Measurements from ENCODE around the gene PXDN.

DNA sequence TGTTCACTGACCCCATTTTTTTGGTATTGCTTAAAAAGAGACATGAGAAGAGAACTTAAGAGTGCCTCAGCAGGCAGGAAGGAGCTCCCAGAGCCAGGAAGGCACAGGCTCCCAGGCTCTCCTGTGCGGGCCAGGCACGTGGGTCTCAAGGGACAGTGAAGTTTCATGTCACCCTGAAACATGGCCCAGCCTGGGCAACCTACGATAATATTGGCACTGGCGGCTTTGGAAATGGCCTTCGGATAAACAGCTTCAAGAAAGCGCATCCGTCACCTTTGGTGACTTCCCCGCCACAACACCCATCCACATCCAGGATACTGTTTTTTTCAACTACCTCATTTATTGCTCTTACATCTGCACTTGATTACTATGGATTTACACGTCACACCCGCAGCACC is 30.5 kb downstream of the PXDN start:
- TF ChIP-seq GATA3 (IDR thresholded peaks at IDR 0.05; ENCODE audit: low read depth, low read length) (no peak), GATA2 (IDR thresholded peaks at IDR 0.05; ENCODE audit: low read depth, low read length) (no peak)
